Upper lobe of left lung (tissue), 4 donors: Measurements from ENCODE around the gene ARHGAP26.

Experiments used
- POLR2A ChIP-seq, 4 donors: fragments of 450-650 bp; IDR thresholded peaks; one replicate each; pipeline ENCODE4 v1.5.1; 2016 to 2017; ENCODE audit warnings: antibody characterized with exemption in 4 of 4, mild to moderate bottlenecking in 2 of 4
- TF ChIP-seq, protein P1 (sequence below), 6 experiments: fragments of 450-650 bp in 4 of 6; fragments of 200-600 bp in 2 of 6; sonication (generic) in 2 of 6; IDR thresholded peaks; one replicate each; pipeline ENCODE4 v1.5.1; 2016 to 2019; ENCODE audit warnings: antibody characterized with exemption in 6 of 6

DNA sequence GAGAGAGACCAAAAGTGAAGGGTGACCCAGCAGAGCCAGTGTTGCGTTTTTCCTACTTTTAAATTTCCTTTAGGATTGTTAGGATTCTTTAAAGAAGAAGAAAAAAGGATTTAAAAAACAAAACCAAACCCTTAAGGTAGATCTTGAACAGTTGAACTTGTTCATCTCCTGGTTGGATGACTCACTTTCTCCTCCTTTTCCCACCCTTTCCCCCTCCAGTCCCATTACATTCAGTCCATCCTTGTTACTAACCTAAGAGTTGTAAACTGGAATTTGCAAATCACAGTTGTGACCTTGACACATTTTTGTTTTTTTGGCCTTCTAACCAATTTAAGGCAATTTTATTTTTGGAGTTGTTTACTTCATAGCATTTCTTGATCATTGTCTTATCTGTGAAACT is 289.2 kb downstream of the ARHGAP26 start:
- TF ChIP-seq, protein P1, sequence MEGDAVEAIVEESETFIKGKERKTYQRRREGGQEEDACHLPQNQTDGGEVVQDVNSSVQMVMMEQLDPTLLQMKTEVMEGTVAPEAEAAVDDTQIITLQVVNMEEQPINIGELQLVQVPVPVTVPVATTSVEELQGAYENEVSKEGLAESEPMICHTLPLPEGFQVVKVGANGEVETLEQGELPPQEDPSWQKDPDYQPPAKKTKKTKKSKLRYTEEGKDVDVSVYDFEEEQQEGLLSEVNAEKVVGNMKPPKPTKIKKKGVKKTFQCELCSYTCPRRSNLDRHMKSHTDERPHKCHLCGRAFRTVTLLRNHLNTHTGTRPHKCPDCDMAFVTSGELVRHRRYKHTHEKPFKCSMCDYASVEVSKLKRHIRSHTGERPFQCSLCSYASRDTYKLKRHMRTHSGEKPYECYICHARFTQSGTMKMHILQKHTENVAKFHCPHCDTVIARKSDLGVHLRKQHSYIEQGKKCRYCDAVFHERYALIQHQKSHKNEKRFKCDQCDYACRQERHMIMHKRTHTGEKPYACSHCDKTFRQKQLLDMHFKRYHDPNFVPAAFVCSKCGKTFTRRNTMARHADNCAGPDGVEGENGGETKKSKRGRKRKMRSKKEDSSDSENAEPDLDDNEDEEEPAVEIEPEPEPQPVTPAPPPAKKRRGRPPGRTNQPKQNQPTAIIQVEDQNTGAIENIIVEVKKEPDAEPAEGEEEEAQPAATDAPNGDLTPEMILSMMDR (IDR thresholded peaks at IDR 0.05), result no peak
- TF ChIP-seq POLR2A (IDR thresholded peaks at IDR 0.05), result no peak
